Measurements from ENCODE around the gene SP140L. TPM values are rescaled to one million over a fixed set of nuclear protein-coding genes. Genes with fewer than 3 reads are reported as not detected.

Gene SP140L
- total and polyA plus RNA-seq, 10 donors = 32.0 to 85.7 (median 59.3) TPM

- H3K4me1 ChIP-seq = peaks cover 55 to 91% (median 78%) of the 10 kb centered on the region in 6 donors
- H3K4me3 ChIP-seq = peak overlapping the region in 6 of 8 donors; percentile 55 to 83 (median 71)
- no peak for DNase-seq
- H3K9me3 ChIP-seq = no peaks in the 10 kb centered on the region
- peaks cover 0 to 44% (median 5%) of the 10 kb centered on the region in 6 donors for H3K36me3 ChIP-seq
- H3K27me3 ChIP-seq (replicated peaks in 1 of 7) = no peaks in the 10 kb centered on the region
- TF ChIP-seq POLR2A (IDR thresholded peaks at IDR 0.05) = no peak
- no peak for TF ChIP-seq CTCF (IDR thresholded peaks at IDR 0.05 in 8 of 11, conservative IDR thresholded peaks at IDR 0.05 in 3 of 11)
- no peak for TF ChIP-seq POLR2AphosphoS5 (IDR thresholded peaks at IDR 0.05)
- 62 to 77% (median 69%) methylated on average over 4 of the region's 4 CpGs for WGBS, 5 donors
- intact Hi-C loops (cut with DNase I; ENCODE audit: low total_unique reads) = no loop called here
- peak overlapping the region in 6 of 8 donors; percentile 91 to 98 (median 96) for H3K27ac ChIP-seq
Observed at GRCh38 chr2:230419181-230419580, 92.2 kb downstream of the SP140L start.

GRCh38 chr2:230422149-230422548, 95.2 kb downstream of the SP140L start:
- intact Hi-C loops (cut with DNase I; ENCODE audit: low total_unique reads) = loop anchor here (10.0 kb wide), 1 partner anchor 53 kb away; no protein-coding TSS in a partner anchor
- no peak for DNase-seq
- Histone ChIP-seq H3K4me3 (no peak overlapping the region), H3K9me3 (no peaks in the 10 kb centered on the region), H3K36me3 (peaks cover 0 to 58% (median 7%) of the 10 kb centered on the region in 6 donors), H3K27ac (peak overlapping the region in 2 of 8 donors; percentile 3 to 5), H3K4me1 (peaks cover 69 to 100% (median 95%) of the 10 kb centered on the region in 6 donors), H3K27me3 (replicated peaks in 1 of 7) (no peaks in the 10 kb centered on the region)
- 80 to 88% (median 84%) methylated on average over 4 of the region's 4 CpGs for WGBS, 5 donors
- TF ChIP-seq CTCF (IDR thresholded peaks at IDR 0.05 in 8 of 11, conservative IDR thresholded peaks at IDR 0.05 in 3 of 11) (no peak), POLR2A (IDR thresholded peaks at IDR 0.05) (no peak), POLR2AphosphoS5 (IDR thresholded peaks at IDR 0.05) (no peak)

GRCh38 chr2:230423851-230424458, 97.0 kb downstream of the SP140L start:
- 74 to 93% (median 81%) methylated on average over 3 of the region's 3 CpGs for WGBS, 5 donors
- no peak for DNase-seq
- H3K4me1 ChIP-seq = peaks cover 60 to 93% (median 85%) of the 10 kb centered on the region in 6 donors
- peaks cover 0 to 12% (median 9%) of the 10 kb centered on the region in 8 donors for H3K9me3 ChIP-seq
- TF ChIP-seq POLR2AphosphoS5 (IDR thresholded peaks at IDR 0.05) = no peak
- TF ChIP-seq CTCF (IDR thresholded peaks at IDR 0.05 in 8 of 11, conservative IDR thresholded peaks at IDR 0.05 in 3 of 11) = no peak
- no peaks in the 10 kb centered on the region for H3K27me3 ChIP-seq (replicated peaks in 1 of 7)
- H3K36me3 ChIP-seq = peaks cover 0 to 72% (median 24%) of the 10 kb centered on the region in 6 donors
- intact Hi-C loops (cut with DNase I; ENCODE audit: low total_unique reads) = loop anchor here (10.0 kb wide), 1 partner anchor 51 kb away; no protein-coding TSS in a partner anchor
- H3K4me3 ChIP-seq = peak overlapping the region in 1 of 8 donors; percentile 31
- peak overlapping the region in 6 of 8 donors; percentile 9 to 66 (median 24) for H3K27ac ChIP-seq

DNA sequence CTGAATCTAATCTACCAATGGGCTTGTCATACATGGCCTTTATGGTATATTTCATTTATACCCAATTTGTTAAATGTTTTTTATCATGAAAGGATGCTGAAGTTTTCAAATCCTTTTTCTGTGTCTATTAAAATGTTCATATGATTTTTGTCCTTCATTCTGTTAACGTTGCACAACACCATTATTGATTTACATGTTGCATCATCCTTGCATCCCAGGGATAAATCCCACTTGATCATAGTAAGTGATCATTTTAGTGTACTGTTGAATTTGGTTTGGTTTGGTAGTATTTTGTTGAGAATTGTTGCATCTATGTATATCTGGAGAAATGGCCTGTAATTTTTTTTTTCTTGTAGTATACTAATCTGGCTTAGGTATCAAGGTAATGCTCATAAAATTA, 98.4 kb downstream of the SP140L start:
- intact Hi-C loops (cut with DNase I; ENCODE audit: low total_unique reads) = loop anchor here (10.0 kb wide), 1 partner anchor 49 kb away; no protein-coding TSS in a partner anchor
- 65 to 78% (median 74%) methylated on average over 1 of the region's 1 CpG for WGBS, 5 donors

More for the DNA sequence above, 98.4 kb downstream of the SP140L start:
- peaks cover 0 to 80% (median 35%) of the 10 kb centered on the region in 6 donors for H3K36me3 ChIP-seq
- no peak for DNase-seq
- H3K4me1 ChIP-seq = peaks cover 47 to 91% (median 75%) of the 10 kb centered on the region in 6 donors
- H3K27me3 ChIP-seq (replicated peaks in 1 of 7) = no peaks in the 10 kb centered on the region
- TF ChIP-seq POLR2A (IDR thresholded peaks at IDR 0.05) (no peak), CTCF (IDR thresholded peaks at IDR 0.05 in 8 of 11, conservative IDR thresholded peaks at IDR 0.05 in 3 of 11) (no peak), POLR2AphosphoS5 (IDR thresholded peaks at IDR 0.05) (no peak)
- peaks cover 5 to 23% (median 20%) of the 10 kb centered on the region in 8 donors for H3K9me3 ChIP-seq
- peak overlapping the region in 1 of 8 donors; percentile 9 for H3K27ac ChIP-seq
- H3K4me3 ChIP-seq = peak overlapping the region in 1 of 8 donors; percentile 6
